Liver (tissue), 3 donors: ENCODE results near the gene LYRM4.

Experiments used
- ATF3 ChIP-seq: IDR thresholded peaks from 2 replicates; pipeline ENCODE4 v1.6.1; 2016; ENCODE audit warnings: antibody characterized with exemption
- CTCF ChIP-seq: fragments of 150-350 bp; IDR thresholded peaks from 2 replicates; pipeline ENCODE4 v1.5.1; 2017; ENCODE audit warnings: improper control_type of control experiment, low read depth, low read length; ENCODE audit not compliant: missing input control
- GABPA ChIP-seq, 2 donors: IDR thresholded peaks in 1 of 2; conservative IDR thresholded peaks in 1 of 2; 2 replicates each; pipeline ENCODE4 v1.6.1; 2016; ENCODE audit warnings: antibody characterized with exemption in 2 of 2, mild to moderate bottlenecking in 1 of 2, moderate library complexity in 1 of 2
- JUND ChIP-seq, 2 donors: IDR thresholded peaks; 2 replicates each; pipeline ENCODE4 v1.6.1; 2016; ENCODE audit warnings: antibody characterized with exemption in 2 of 2
- MAX ChIP-seq: IDR thresholded peaks from 2 replicates; pipeline ENCODE4 v1.6.1; 2016; ENCODE audit warnings: antibody characterized with exemption
- RAD21 ChIP-seq, 2 donors: IDR thresholded peaks; 2 replicates each; pipeline ENCODE4 v1.6.1; 2016; ENCODE audit warnings: antibody characterized with exemption in 2 of 2, mild to moderate bottlenecking in 2 of 2
- REST ChIP-seq: IDR thresholded peaks from 2 replicates; pipeline ENCODE4 v1.6.1; 2016; ENCODE audit warnings: antibody characterized with exemption, mild to moderate bottlenecking
- RXRA ChIP-seq, 2 donors: IDR thresholded peaks; 2 replicates each; pipeline ENCODE4 v1.6.1; 2017 to 2018; ENCODE audit warnings: antibody characterized with exemption in 2 of 2, mild to moderate bottlenecking in 1 of 2
- SP1 ChIP-seq: IDR thresholded peaks from 2 replicates; pipeline ENCODE4 v1.6.1; 2018; ENCODE audit warnings: antibody characterized with exemption, mild to moderate bottlenecking
- TAF1 ChIP-seq: conservative IDR thresholded peaks from 2 replicates; pipeline ENCODE4 v1.6.1; 2016; ENCODE audit warnings: antibody characterized with exemption, mild to moderate bottlenecking
- YY1 ChIP-seq: IDR thresholded peaks from 2 replicates; pipeline ENCODE4 v1.6.1; 2016; ENCODE audit warnings: antibody characterized with exemption, mild to moderate bottlenecking
- ZBTB33 ChIP-seq: IDR thresholded peaks from 2 replicates; pipeline ENCODE4 v1.6.1; 2016; ENCODE audit warnings: antibody characterized with exemption
- donor health status: healthy.
- donor health status: healthy.

- no peak for TF ChIP-seq RAD21 (IDR thresholded peaks at IDR 0.05)
- no peak for TF ChIP-seq CTCF
- TF ChIP-seq REST = no peak
- TF ChIP-seq TAF1 = no peak
- TF ChIP-seq ZBTB33 = no peak
- TF ChIP-seq GABPA (IDR thresholded peaks at IDR 0.05 in 1 of 2, conservative IDR thresholded peaks at IDR 0.05 in 1 of 2) = no peak
- TF ChIP-seq ATF3 = no peak
- no peak for TF ChIP-seq JUND (IDR thresholded peaks at IDR 0.05)
- no peak for TF ChIP-seq SP1
- no peak for TF ChIP-seq MAX
- TF ChIP-seq RXRA (IDR thresholded peaks at IDR 0.05) = no peak
- TF ChIP-seq YY1 = no peak
Measured at GRCh38 chr6:5163247-5163646, 97.5 kb downstream of the LYRM4 start.
